ENCODE data around the gene PPM1J.

DNA sequence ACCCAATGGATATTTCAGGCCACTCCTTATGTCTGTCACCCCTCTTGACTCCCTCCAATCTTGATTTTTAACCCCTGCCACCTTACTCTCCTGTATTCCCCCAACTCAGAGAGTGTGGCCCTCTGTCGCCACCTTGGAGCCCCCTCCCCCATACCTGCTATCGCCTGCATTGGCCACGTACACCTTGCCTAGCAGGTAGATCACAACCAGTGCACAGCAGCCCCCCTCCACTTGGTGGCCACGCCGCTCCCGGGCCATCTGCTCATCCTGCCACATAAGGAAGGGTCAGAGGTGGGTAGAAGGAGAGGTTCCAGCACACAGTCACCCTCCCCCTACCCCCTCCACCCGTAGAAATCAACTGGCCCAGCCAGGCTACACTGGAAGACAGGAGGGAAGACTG, 2.9 kb downstream of the PPM1J start:
- TF ChIP-seq EP300 (IDR thresholded peaks at IDR 0.05) (no peak), POLR2AphosphoS5 (IDR thresholded peaks at IDR 0.05) (no peak)
- TF ChIP-seq, protein P1, sequence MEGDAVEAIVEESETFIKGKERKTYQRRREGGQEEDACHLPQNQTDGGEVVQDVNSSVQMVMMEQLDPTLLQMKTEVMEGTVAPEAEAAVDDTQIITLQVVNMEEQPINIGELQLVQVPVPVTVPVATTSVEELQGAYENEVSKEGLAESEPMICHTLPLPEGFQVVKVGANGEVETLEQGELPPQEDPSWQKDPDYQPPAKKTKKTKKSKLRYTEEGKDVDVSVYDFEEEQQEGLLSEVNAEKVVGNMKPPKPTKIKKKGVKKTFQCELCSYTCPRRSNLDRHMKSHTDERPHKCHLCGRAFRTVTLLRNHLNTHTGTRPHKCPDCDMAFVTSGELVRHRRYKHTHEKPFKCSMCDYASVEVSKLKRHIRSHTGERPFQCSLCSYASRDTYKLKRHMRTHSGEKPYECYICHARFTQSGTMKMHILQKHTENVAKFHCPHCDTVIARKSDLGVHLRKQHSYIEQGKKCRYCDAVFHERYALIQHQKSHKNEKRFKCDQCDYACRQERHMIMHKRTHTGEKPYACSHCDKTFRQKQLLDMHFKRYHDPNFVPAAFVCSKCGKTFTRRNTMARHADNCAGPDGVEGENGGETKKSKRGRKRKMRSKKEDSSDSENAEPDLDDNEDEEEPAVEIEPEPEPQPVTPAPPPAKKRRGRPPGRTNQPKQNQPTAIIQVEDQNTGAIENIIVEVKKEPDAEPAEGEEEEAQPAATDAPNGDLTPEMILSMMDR (IDR thresholded peaks at IDR 0.05), result no peak

Data from suprapubic skin (tissue), 4 donors.